ENCODE measurements around the gene SLC6A19.

Gene SLC6A19

GRCh38 chr5:1251678-1252580 lies 50.5 kb downstream of the SLC6A19 start:
- Histone ChIP-seq H3K27ac (no peak overlapping the region), H3K36me3 (ENCODE audit: insufficient read depth) (no peaks in the 10 kb centered on the region), H4K20me1 (ENCODE audit: insufficient read depth) (no peaks in the 10 kb centered on the region), H3K4me3 (IDR thresholded peaks at IDR 0.05; ENCODE audit: insufficient read depth, low read depth, low read length) (no peak overlapping the region), H3K27me3 (ENCODE audit: insufficient read depth, low read depth) (0 out of 2 replicates have a peak, but pooled peaks cover 2% of the 10 kb centered on the region), H2AFZ (ENCODE audit: low read depth) (no peak overlapping the region), H3K4me1 (ENCODE audit: low read depth, poor library complexity, severe bottlenecking) (no peaks in the 10 kb centered on the region), H3K9ac (no peak overlapping the region), H3K4me2 (no peak overlapping the region), H3K79me2 (ENCODE audit: insufficient read depth, low read depth) (no peaks in the 10 kb centered on the region)
- TF ChIP-seq, protein P1, sequence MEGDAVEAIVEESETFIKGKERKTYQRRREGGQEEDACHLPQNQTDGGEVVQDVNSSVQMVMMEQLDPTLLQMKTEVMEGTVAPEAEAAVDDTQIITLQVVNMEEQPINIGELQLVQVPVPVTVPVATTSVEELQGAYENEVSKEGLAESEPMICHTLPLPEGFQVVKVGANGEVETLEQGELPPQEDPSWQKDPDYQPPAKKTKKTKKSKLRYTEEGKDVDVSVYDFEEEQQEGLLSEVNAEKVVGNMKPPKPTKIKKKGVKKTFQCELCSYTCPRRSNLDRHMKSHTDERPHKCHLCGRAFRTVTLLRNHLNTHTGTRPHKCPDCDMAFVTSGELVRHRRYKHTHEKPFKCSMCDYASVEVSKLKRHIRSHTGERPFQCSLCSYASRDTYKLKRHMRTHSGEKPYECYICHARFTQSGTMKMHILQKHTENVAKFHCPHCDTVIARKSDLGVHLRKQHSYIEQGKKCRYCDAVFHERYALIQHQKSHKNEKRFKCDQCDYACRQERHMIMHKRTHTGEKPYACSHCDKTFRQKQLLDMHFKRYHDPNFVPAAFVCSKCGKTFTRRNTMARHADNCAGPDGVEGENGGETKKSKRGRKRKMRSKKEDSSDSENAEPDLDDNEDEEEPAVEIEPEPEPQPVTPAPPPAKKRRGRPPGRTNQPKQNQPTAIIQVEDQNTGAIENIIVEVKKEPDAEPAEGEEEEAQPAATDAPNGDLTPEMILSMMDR (conservative IDR thresholded peaks at IDR 0.05; ENCODE audit: low read depth, low read length) = no peak

- Histone ChIP-seq H3K4me1 (ENCODE audit: low read depth, poor library complexity, severe bottlenecking) (no peaks in the 10 kb centered on the region), H3K4me2 (no peak overlapping the region), H3K9ac (no peak overlapping the region), H3K4me3 (IDR thresholded peaks at IDR 0.05; ENCODE audit: insufficient read depth, low read depth, low read length) (no peak overlapping the region), H3K36me3 (ENCODE audit: insufficient read depth) (no peaks in the 10 kb centered on the region), H3K27me3 (ENCODE audit: insufficient read depth, low read depth) (no peaks in the 10 kb centered on the region), H4K20me1 (ENCODE audit: insufficient read depth) (no peaks in the 10 kb centered on the region), H2AFZ (ENCODE audit: low read depth) (no peak overlapping the region), H3K79me2 (ENCODE audit: insufficient read depth, low read depth) (no peaks in the 10 kb centered on the region), H3K27ac (no peak overlapping the region)
- TF ChIP-seq, protein P1 (conservative IDR thresholded peaks at IDR 0.05; ENCODE audit: low read depth, low read length) = no peak
Observed at GRCh38 chr5:1252681-1253080, 51.3 kb downstream of the SLC6A19 start.

DNA sequence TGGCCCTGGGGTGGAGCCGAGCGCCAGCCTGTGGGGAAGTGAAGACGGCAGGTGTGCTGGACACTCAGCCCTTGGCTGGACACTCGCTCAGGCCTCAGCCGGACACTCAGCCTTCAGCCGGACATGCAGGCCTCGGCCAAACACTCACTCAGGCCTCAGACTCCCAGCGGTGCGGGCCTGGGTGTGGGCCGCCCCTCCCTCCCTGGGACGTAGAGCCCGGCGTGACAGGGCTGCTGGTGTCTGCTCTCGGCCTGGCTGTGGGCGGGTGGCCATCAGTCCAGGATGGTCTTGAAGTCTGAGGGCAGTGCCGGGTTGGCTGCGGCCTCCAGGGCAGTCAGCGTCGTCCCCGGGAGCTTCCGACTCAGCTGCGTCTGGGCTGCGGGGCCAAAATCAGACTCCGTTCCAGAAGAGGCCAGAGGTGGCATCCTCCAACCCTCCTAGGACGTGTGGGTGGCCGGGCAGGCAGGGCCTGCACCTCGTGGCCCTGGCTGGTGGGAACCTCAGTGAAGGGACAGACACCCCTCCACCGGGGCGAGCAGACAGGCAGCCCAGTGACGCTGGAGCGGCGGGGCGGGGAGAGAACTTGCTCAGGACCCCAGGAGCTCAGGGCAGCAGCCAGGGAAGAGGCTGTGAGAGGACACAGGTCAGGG lies 52.2 kb downstream of the SLC6A19 start:
- H3K9ac ChIP-seq = no peak overlapping the region
- H3K27me3 ChIP-seq (ENCODE audit: insufficient read depth, low read depth) = no peaks in the 10 kb centered on the region
- H4K20me1 ChIP-seq (ENCODE audit: insufficient read depth) = no peaks in the 10 kb centered on the region
- no peak overlapping the region for H3K27ac ChIP-seq
- H3K4me3 ChIP-seq (IDR thresholded peaks at IDR 0.05; ENCODE audit: insufficient read depth, low read depth, low read length) = no peak overlapping the region
- no peaks in the 10 kb centered on the region for H3K36me3 ChIP-seq (ENCODE audit: insufficient read depth)
- no peaks in the 10 kb centered on the region for H3K4me1 ChIP-seq (ENCODE audit: low read depth, poor library complexity, severe bottlenecking)
- H3K79me2 ChIP-seq (ENCODE audit: insufficient read depth, low read depth) = no peaks in the 10 kb centered on the region
- H2AFZ ChIP-seq (ENCODE audit: low read depth) = no peak overlapping the region
- TF ChIP-seq, protein P1 (conservative IDR thresholded peaks at IDR 0.05; ENCODE audit: low read depth, low read length) = no peak
- no peak overlapping the region for H3K4me2 ChIP-seq

DNA sequence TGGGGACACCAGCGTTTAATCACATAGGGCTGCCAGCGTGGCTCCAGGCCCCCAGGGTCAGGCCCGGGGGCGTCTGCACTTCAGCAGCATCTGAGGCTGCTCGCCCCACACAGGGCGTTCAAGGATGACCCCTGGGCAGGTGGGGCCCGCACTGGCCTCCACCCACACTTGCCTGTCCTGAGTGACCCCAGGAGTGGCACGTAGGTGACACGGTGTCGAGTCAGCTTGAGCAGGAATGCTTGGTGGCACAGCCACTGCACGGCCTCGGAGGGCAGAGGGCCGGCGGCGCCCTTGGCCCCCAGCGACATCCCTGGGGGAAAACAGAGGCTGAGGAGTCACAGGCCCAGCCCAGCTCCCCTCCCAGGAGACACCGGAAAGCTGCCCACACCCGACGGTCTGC lies 52.8 kb downstream of the SLC6A19 start:
- no peaks in the 10 kb centered on the region for H3K79me2 ChIP-seq (ENCODE audit: insufficient read depth, low read depth)
- no peaks in the 10 kb centered on the region for H3K36me3 ChIP-seq (ENCODE audit: insufficient read depth)
- H3K4me3 ChIP-seq (IDR thresholded peaks at IDR 0.05; ENCODE audit: insufficient read depth, low read depth, low read length) = no peak overlapping the region
- no peak overlapping the region for H3K27ac ChIP-seq
- H3K27me3 ChIP-seq (ENCODE audit: insufficient read depth, low read depth) = no peaks in the 10 kb centered on the region
- H4K20me1 ChIP-seq (ENCODE audit: insufficient read depth) = no peaks in the 10 kb centered on the region
- H2AFZ ChIP-seq (ENCODE audit: low read depth) = no peak overlapping the region
- no peaks in the 10 kb centered on the region for H3K4me1 ChIP-seq (ENCODE audit: low read depth, poor library complexity, severe bottlenecking)
- TF ChIP-seq, protein P1 (conservative IDR thresholded peaks at IDR 0.05; ENCODE audit: low read depth, low read length) = no peak
- H3K4me2 ChIP-seq = no peak overlapping the region
- H3K9ac ChIP-seq = no peak overlapping the region

Data from KMS-11 (cell line).